Spinal cord (tissue), 10 donors: ENCODE measurements around the gene USP16. TPM values are rescaled to one million over a fixed set of nuclear protein-coding genes. Genes with fewer than 3 reads are reported as not detected.

ENCODE experiments used
- DNase-seq, 6 donors: peaks; one replicate each; pipeline versions ENCODE4 v3.0.0 to v3.0.0-alpha.2; 2013 to 2015; ENCODE audit warnings: low spot score in 6 of 6, low read depth in 4 of 6
- H3K27ac ChIP-seq: one replicate; pipeline ENCODE4 v1.5.1; 2013; ENCODE audit warnings: low read depth, low read length, control low read depth
- H3K27me3 ChIP-seq: one replicate; pipeline ENCODE4 v1.6.1; 2013; ENCODE audit warnings: low read length; ENCODE audit not compliant: control insufficient read depth, insufficient read depth
- H3K36me3 ChIP-seq: one replicate; pipeline ENCODE4 v1.6.1; 2013; ENCODE audit warnings: low read length; ENCODE audit not compliant: control insufficient read depth, insufficient read depth
- H3K4me1 ChIP-seq: one replicate; pipeline ENCODE4 v1.6.1; 2013; ENCODE audit warnings: low read length; ENCODE audit not compliant: control insufficient read depth, insufficient read depth
- H3K4me3 ChIP-seq: one replicate; pipeline ENCODE4 v1.5.1; 2013; ENCODE audit warnings: low read depth, low read length, control low read depth
- H3K9me3 ChIP-seq: one replicate; pipeline ENCODE4 v1.6.1; 2013; ENCODE audit warnings: low read length; ENCODE audit not compliant: control insufficient read depth, insufficient read depth
- whole genome bisulfite sequencing: methylation state at CpG from one replicate; pipeline ENCODE4 v1.1.5; 2013; ENCODE audit warnings: missing lambda C conversion rate; ENCODE audit not compliant: insufficient coverage; 5-methylcytosine and 5-hydroxymethylcytosine counted together
- polyA plus RNA-seq, 2 donors: library from polyadenylated mRNA; unstranded; fragments of 120-200 nt; gene quantifications; one replicate each; pipeline ENCODE4 v1.2.1, GENCODE V29; 2013; ENCODE audit not compliant: insufficient read length in 2 of 2
- total RNA-seq, 2 donors: library from RNA; depleted of rRNA in 1 of 2; stranded (reverse); fragments of 120-200 nt in 1 of 2; fragments of >200 nt in 1 of 2; gene quantifications; one replicate each; pipeline versions ENCODE4 v1.2.3 to v1.2.4, GENCODE V29; 2013 to 2014
- donor health status: healthy.

The USP16 gene
- total and polyA plus RNA-seq, 4 donors: 41.4 to 52.2 (median 49.0) TPM

DNA sequence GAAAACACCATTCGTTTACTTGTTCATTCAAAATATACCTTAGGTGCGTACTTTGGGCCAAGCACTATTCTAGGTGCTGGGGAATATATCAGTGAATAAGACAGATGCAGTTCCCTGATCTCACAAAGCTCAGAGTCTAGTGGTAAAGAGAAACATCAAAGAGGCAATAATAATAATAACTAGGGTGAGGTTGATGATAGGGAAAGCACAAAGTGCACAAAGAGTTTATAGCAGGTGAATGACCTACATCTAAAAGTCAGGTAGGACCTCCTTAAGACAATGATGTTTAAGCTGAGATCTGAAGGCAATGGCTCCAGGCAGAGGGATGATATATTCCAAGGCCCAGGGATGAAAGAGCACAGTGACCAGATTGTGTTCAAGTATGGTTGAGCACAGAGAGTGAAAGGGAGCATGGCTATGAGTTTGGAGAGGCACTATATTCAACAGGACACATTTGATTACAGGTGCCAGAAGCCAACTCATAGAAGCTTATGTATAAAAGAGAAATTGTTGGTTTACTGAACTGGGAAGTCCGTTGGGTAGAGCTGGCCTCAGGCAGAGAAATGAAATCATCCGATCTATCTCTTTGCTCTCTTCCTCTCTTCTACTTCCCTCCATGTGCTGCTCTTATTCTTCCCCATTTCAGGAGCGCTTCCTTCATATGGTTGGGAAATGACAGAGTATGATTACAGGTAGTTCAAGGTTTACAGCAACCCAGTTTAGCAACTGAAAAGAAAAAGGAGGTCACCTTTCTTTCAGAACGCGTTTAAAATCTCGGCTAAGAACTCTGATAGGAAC lies 71.9 kb downstream of the USP16 start:
- WGBS: 75% methylated on average over 3 of the region's 8 CpGs
- no peak for DNase-seq
- H3K4me1 ChIP-seq: no peaks in the 10 kb centered on the region
- no peaks in the 10 kb centered on the region for H3K36me3 ChIP-seq
- no peaks in the 10 kb centered on the region for H3K9me3 ChIP-seq
- no peaks in the 10 kb centered on the region for H3K27me3 ChIP-seq
- no peak overlapping the region for H3K4me3 ChIP-seq
- H3K27ac ChIP-seq: no peak overlapping the region

GRCh38 chr21:29098156-29098555 lies 73.7 kb downstream of the USP16 start:
- H3K4me1 ChIP-seq: no peaks in the 10 kb centered on the region
- no peak overlapping the region for H3K27ac ChIP-seq
- DNase-seq: no peak
- no peak overlapping the region for H3K4me3 ChIP-seq
- no peaks in the 10 kb centered on the region for H3K27me3 ChIP-seq
- no CpG with 5 or more reads among the region's 2 CpGs for WGBS
- no peaks in the 10 kb centered on the region for H3K9me3 ChIP-seq
- no peaks in the 10 kb centered on the region for H3K36me3 ChIP-seq

- DNase-seq: no peak
- no CpG with 5 or more reads among the region's 2 CpGs for WGBS
Measured at GRCh38 chr21:29102791-29103257, 78.4 kb downstream of the USP16 start.

More at GRCh38 chr21:29102791-29103257, 78.4 kb downstream of the USP16 start:
- Histone ChIP-seq H3K4me3 (no peak overlapping the region), H3K27ac (no peak overlapping the region), H3K36me3 (no peaks in the 10 kb centered on the region), H3K27me3 (no peaks in the 10 kb centered on the region), H3K9me3 (no peaks in the 10 kb centered on the region), H3K4me1 (no peaks in the 10 kb centered on the region)

Other genes starting within 250 kb of the USP16 start
- gene LTN1, start 31.8 kb upstream of the USP16 start, total RNA-seq: 10 to 100 TPM; 28.0 to 59.8 TPM
- gene LTN1, start 31.8 kb upstream of the USP16 start, polyA plus RNA-seq: 10 to 100 TPM; 17.0 to 25.5 TPM
- 10 to 100 TPM; 17.0 to 17.4 TPM for gene RWDD2B, start 5.3 kb upstream of the USP16 start, total RNA-seq
- 10 to 100 TPM; 18.2 to 19.2 TPM for gene RWDD2B, start 5.3 kb upstream of the USP16 start, polyA plus RNA-seq
- 100 to 1,000 TPM; 122 to 130 TPM for gene CCT8, start 49.0 kb downstream of the USP16 start, total RNA-seq
- gene CCT8, start 49.0 kb downstream of the USP16 start, polyA plus RNA-seq: 100 to 1,000 TPM; 143 to 155 TPM
- gene MAP3K7CL, start 106.0 kb downstream of the USP16 start, total RNA-seq: 1 to 10 TPM; 2.9 to 4.8 TPM
- gene MAP3K7CL, start 106.0 kb downstream of the USP16 start, polyA plus RNA-seq: 1 to 10 TPM; 3.6 to 5.4 TPM